Activated T-helper 1 cell treated with Interleukin-2 at 50 U/mL for 16 hours (primary cell): ENCODE data around the gene CENPV.
"Not testable (repeated sequence)": the region's sequence is repeated elsewhere in the genome, so short reads cannot be mapped to it uniquely, and the experiment has no call there.

Experiments
- DNase-seq: peaks from one replicate; pipeline ENCODE4 v3.0.0-alpha.2; 2020; ENCODE audit warnings: low read depth

Gene CENPV

DNA sequence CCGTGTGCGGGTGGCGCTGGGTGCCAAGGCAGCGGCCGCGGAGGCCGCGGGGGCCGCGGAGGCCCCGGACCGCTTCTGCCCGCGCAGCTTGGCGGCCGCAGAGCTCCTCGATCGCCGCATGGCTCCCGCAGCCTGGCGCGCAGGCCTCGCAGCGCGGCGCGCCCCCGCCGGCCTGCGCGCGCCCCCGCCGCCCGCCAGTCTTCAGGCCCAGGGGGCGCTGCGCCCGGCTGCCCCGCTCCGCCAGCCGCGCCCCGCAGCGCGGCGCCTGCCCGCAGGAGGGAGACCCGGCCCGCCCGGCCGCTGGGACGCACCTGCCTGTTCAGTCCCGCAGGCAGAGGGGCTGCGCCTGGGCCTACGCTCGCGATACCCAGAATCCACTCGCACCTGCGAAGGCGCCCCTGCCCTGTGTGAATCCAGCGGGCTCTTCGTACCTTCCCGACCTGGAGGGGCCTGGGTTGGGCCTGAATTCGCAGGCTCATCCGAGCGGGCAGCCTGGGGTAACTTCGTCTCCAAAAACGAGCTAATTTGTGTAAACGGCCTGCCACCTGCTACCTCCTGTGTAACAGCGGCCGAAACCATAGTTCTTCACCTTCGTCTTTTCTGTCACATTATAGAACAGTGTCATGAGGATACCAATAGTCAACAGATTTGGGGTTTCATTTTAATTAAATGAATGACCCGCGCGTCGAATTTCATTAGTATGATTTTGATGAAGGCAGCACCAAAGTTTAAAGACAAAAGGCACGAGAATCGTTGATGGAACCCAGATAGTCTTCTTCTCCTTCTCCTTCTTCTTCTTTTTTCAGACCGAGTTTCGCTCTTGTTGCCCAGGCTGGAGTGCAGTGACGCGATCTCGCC lies at the start of gene CENPV:
CENPV (minus strand) TSS at position 153 of the 858 bp plus-strand sequence; CDS start at position 120, 33 bp downstream.
- peak; percentile 60 for DNase-seq

DNA sequence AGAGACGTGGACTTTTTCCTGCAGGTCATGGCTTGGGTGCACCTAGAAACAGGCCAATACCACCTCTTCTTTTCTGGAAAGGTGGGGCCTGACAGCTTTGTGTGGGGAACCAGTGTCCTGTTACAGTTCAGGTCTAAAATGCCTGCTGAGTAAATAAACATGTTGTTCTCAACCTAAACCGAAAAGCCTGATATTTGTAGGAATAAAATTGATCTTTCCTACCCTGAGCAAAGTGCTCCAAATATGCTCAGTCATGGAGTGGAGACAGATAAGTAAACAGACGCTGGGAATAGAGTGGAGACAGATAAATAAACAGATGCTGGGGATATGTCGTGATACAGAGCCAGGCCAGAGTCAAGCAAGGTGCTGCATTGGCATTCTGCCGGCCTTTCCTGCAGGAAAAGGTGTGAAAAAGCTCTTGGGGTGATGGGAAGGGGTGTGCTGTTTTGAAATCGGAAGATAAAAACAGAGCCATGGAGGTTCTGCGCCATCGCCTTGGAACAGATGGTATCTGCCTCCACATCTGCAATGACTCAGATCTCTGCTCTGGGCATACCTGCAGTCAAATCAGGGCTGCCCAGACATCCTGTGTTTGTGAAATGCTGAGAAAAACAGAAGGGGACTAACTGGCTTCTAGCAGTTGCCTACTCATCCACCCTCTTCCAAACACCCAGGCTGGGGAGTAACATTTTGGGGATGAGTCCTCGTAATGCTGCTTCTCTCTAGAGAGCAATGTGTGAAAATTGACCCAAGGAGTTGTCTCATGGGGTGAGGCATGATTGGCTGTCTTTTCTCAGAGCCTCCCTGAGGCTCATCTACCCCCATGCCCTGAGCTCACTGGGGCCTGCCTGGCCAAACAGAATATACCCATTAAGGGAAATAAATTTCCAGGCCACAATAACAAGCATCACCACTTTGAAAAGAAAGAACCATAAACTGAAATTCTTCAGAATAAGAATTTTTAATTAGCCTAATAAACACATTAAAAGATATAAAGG lies 45.3 kb upstream of the CENPV start:
- no peak for DNase-seq

DNA sequence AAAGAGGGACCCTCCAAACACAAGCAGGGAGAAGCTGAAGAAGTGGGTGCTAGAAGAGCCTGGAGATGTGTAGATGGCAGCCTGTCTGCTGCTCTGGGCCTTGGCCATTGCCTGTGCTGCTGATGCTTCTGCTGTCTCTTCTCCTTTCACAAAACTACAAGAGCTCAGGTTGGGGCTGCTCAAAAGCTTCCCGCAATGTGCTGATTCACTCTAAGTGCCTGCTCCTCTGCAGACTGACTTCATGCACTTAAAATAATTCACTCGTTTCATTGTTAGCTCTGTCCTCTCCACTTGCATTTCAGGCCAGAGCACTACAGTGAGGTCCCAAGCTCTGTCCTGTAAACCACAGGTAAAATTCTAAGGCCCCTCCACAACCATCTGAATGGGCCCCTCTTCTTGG lies 43.4 kb upstream of the CENPV start:
- DNase-seq, result not testable (repeated sequence)

DNA sequence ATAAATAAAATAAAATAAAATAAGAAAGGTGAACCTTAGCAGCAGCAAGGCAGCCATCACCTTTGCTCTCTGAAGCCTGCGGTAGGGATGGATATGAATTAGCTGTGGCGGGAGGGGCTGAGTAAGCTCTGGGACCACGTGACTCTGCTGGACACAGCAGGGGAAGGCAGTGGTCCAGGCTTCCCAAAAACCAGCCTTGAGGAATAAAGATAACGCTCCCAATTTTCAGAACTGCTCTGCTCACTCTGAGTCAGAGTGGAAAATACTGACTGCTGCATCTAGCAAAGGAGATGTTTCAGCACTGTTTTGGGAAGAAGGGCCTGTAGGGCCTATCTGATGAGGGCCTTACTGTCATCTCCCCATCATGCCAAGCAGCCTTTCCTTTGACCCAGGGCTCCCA lies 42.6 kb upstream of the CENPV start:
- not testable (repeated sequence) for DNase-seq

DNA sequence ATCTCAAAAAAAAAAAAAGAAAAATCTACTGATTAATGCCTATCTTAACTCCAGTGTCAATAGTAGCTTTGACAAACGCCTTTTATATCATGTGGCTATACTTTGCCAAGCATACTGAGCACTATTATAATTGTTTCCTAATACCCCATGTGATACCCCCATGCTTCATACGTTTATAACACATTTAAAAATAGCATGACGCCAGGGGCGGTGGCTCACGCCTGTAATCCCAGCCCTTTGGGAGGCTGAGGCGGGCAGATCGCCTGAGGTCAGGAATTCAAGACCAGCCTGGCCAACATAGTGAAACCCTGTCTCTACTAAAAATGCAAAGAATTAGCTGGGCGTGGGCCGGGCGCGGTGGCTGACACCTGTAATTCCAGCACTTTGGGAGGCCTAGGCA lies 39.2 kb upstream of the CENPV start:
- not testable (repeated sequence) for DNase-seq

DNA sequence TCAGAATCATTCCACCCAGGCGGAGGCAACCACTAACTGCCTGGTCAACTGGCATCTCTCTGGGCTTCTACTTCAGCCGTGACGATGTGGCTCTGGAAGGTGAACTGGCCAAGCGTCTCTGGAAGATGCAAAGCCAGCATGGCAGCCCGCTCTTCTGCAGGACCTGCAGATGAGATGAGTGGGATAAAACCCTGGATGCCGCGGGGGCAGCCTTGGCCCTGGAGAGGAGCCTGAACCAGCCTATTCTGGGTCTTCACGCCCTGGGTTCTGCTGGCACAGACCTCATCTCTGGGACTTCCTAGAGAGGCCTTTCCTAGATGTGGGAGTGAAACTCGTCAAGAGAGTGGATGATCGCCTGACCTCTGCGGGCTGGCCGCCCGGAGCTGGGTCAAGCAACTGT lies 38.2 kb upstream of the CENPV start:
- no peak for DNase-seq

DNA sequence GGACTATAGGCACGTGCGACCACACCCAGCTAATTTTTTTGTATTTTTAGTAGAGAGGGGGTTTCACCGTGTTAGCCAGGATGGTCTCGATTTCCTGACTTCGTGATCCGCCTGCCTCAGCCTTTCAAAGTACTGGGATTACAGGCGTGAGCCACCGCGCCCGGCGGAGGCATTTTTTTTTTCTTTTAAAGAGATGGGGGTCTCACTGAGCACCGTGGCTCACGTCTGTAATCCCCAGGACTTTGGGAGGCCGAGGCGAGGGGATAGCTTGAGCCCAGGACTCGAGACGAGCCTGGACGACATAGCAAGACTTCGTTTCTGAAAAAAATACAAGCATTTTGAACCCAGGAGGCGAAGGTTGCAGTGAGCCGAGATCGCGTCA lies 32.8 kb upstream of the CENPV start:
- DNase-seq, result not testable (repeated sequence)

DNA sequence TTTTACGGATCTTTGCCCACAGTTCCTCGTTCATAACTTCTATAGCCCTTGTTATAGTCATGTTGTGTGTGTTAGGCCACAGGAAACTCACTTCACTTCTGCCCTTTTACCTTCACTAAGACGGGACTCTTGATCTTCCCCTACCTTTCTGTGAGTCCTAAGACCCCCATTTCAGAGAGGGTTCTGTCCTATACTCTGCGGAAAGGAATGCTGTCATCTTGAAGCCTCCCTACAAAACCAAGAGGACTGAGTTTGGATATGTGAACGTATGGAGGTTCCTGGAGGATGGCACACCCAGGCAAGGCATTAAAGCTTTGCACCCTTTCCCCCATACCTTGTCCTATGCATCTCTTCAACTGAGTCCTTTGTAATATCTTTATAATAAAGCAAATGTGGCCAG lies 31.3 kb upstream of the CENPV start:
- no peak for DNase-seq

DNA sequence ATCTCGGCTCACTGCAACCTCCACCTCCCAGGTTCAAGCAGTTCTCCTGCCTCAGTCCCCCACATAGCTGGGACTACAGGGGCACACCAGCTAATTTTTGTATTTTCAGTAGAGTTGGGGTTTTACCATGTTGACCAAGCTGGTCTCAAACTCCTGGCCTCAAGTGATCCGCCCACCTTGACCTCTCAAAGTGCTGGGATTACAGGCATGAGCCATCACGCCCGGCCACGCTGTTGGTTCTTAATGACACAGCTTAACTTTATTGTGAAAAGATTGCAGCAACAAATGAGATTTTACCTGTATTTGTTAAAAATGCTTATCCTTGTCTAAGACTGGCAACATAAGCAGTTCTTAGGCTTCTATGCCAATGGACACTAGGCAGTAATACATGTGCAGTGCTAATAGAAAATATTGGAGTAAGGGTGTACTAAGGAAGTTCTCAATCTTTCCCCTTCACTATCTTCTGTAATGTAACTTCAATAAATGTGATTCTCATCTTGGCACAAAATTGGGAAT lies 30.6 kb upstream of the CENPV start:
- no peak for DNase-seq

DNA sequence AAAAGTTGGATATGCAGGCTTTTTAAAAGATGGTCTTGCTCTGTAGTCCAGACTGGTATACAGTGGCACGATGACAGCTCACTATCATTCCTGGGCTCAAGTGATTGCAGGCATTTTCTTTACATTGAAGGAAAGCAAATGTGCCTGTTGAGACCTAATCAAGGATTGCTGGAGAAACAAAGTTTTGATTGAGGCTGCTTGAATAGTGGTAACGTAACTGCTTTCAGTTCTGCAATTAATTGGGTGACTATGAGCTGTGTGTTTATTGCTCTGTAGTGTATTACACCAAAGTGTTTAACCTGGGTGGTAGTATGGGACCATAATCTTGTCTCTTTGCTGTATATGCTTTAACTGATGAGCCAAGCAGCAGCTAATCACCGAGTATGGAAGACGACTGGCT lies 29.9 kb upstream of the CENPV start:
- no peak for DNase-seq

DNA sequence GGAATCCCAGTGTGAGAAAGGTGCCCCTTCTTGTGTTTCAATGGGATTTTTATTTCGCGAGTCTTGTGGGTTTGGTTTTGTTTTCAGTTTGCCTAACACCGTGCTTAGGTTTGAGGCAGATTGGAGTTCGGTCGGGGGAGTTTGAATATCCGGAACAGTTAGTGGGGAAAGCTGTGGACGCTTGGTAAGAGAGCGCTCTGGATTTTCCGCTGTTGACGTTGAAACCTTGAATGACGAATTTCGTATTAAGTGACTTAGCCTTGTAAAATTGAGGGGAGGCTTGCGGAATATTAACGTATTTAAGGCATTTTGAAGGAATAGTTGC lies 28.2 kb upstream of the CENPV start:
- DNase-seq, result no peak

DNA sequence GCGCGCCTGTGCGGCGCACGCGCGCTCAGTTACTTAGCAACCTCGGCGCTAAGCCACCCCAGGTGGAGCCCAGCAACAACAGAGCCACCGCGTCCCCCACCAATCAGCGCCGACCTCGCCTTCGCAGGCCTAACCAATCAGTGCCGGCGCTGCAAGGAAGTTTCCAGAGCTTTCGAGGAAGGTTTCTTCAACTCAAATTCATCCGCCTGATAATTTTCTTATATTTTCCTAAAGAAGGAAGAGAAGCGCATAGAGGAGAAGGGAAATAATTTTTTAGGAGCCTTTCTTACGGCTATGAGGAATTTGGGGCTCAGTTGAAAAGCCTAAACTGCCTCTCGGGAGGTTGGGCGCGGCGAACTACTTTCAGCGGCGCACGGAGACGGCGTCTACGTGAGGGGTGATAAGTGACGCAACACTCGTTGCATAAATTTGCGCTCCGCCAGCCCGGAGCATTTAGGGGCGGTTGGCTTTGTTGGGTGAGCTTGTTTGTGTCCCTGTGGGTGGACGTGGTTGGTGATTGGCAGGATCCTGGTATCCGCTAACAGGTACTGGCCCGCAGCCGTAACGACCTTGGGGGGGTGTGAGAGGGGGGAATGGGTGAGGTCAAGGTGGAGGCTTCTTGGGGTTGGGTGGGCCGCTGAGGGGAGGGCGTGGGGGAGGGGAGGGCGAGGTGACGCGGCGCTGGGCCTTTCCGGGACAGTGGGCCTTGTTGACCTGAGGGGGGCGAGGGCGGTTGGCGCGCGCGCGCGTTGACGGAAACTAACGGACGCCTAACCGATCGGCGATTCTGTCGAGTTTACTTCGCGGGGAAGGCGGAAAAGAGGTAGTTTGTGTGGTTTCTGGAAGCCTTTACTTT lies 27.6 kb upstream of the CENPV start, which contains the start of gene UBB:
UBB (plus strand) TSS at position 452 of the 856 bp plus-strand sequence. CDS start 817 bp downstream, outside the sequence.
- peak; percentile 89 for DNase-seq

DNA sequence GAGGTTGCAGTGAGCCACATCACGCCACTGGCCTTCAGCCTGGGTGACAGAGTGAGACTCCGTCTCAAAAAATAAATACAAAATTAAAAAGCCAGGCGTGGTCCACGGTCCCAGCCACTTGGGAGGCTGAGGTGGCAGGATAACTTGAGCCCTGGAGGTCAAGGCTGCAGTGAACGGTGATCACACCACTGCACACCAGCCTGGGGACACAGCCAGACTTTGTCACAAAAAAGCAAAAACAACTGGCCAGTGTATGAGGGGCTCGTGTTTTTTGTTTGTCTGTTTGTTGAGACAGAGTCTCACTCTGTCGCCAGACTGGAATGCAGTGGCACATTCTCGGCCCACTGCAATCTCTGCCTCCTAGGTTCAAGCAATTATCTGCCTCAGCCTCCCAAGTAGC lies 26.4 kb upstream of the CENPV start:
- DNase-seq, result no peak

DNA sequence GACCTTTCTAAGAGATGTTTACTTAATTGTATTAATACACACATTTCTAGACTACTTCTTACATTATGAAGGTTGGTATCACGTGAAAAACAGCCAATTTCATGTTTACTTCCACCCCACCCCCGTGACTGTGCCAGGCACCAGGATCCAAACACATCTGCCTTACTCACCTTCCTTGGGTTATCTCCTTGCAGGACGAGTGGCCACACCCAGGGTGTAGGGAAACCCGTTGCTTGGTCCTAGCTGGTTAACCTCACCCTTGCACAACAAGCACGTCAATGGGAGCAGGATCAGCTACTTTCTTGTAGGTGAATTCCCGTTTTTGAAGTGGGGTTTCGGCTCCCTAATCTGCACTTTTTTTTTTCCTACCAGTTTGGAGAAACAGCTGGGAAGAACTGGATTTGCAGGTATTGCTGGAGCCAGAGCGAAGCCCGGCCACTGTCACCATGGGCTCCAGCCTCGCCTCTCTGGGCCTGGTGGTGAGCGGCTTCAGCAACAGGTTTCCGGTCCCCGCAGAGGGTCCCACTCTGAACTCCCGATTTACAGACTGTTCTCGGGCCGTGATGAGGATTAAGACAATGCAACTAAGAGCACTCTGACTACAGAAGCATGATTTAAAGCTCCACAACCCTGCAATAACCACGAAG lies 25.5 kb upstream of the CENPV start:
- DNase-seq, result no peak

DNA sequence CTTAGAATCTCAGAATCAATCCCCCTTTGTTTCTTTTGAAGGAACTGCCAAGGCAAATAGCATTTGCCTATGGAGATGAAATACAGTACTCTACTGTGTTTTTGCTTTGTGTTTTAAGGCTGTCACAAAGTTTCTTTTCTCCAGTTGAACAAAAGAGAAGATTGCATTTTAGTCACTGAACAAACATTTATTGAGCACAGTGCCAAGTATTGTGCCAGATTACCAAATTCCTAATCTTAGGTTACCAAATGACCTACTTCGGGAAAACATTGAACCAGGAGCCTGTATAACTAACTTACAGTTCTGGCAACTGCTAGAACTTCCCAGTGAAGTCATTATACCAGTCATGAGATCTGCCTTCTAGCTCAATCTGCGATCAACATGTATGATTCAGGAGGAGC lies 24.7 kb upstream of the CENPV start:
- no peak for DNase-seq

DNA sequence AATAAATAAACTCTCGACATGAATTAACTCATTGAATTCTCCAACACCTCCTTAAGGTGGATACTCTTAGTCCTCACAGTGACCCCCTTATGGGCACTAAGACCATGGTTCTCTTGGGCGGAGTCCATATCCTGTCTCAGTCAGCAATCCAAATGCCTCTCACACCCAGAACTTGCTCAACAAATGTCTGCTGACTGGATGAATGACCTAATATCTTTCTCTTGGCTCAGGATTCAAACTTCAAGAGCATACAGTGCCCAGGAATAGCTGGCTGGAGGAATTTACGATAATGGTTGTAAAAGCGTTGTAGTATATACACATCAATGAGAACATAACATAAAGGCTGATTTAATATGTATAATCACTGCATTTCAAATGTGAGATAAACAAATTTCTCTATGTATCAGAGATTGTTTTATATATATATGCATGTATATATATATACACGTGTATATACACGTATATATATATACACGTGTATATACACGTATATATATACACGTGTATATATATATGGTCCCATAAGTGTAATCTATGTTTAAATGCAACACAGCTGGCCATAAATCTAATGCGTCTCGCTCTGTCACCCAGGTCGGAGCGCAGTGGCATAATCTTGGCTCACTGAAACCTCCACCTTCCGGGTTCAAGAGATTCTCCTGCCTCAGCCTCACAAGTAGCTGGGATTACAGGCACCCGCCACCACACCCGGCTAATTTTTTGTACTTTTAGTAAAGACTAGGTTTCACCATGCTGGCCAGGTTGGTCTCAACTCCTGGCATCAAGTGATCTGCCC lies 21.1 kb upstream of the CENPV start:
- DNase-seq, result no peak

DNA sequence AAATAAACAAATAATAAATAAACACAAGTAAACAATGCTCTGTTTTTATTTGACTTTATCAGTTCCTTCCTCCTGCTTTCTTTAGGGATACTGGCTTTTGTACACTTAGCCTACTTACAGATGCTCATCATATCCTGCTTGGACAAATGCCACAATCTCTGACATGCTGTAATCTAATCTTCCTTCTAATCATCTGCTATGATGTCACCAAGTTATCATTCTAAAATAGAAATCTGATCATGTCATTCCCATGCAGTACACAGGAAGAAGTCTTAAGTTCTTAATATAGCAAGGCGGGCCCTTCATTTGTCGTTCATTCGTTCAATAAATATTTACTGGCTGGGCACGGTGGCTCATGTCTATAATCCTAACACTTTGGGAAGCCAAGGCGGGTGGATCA lies 18.5 kb upstream of the CENPV start:
- DNase-seq, result no peak

DNA sequence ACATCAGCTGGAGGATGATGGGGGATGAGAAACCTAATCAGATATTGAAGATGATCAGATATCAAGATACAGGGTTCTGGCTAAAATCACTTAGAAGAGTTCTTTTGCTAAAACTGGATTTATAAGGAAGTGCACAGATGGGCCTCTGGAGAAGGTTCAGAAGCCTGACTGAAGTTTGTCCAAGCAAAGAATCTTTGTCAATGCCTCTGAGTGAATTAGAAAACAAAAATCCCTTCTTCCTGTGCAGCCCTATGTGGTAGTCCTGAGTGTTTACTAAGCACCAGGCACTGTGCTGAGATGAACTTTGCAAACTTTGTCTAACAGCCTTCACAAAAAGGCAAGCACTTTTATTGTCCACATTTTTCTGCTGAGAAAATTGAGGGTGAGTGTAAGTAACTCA lies 11.4 kb upstream of the CENPV start:
- DNase-seq, result no peak

DNA sequence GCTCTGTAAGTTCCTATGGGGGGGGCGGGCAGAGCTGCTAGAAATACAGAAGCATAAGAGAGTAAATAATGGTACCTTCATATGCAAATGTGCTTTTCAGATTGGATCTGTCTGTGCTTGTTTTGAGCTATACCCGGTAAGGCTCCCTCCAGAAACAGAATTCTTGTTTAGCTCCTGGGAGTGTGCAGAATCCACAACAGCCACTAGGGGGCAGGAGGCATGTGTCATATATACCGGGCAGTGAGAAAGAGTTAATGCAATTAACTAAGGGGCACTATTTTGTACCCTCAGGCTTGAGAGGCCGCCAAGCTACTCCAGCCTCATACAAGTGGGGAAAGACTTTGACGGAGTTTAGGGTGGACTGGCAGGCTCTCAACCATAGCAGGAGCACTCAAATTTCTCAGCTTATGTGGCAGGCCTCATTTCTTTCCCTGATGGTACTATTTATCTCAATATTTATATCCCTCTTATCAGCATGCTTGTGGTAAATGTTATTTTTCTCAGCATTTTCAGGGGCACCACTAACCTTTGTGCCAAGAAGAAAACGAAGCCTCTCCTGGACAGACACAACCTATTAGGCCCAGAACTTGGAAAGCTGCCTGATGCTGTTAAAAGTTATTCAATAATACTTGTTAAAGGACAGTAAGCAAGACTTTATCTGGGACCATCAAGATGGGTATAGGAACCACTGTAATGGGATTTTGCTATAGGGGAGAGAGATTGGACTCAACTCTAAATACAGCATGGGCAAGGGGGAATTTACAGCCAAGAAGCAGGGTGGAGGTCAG lies 10.7 kb upstream of the CENPV start:
- peak; percentile 46 for DNase-seq

DNA sequence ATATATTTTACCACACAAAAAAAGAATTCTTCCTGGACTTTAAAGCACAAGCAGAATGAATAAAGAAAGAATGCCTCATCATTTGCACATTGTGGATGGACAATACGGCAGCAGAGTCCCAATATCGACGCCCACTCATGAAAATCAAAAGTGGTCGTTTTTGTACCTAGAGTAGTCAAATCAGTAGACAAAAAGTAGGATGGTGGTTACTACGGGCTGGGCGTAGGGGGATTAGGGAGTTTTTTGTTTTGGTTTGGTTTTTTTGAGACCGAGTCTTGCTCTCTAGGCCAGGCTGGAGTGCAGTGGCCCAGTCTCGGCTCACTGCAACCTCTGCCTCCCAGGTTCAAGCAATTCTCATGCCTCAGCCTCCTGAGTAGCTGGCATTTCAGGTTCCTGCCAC lies 8.6 kb upstream of the CENPV start:
- DNase-seq, result no peak
